ENCODE measurements around the gene MRPL48. TPM values are rescaled to one million over a fixed set of nuclear protein-coding genes. Genes with fewer than 3 reads are reported as not detected.

The MRPL48 gene
- total and polyA plus RNA-seq, 2 donors (not counting 1 experiment from before 2014, with no cell fraction given): 19.1 to 28.3 TPM

GRCh38 chr11:73812234-73812633 is 24.6 kb downstream of the MRPL48 start:
- no peak overlapping the region for H3K27ac ChIP-seq (ENCODE audit: low read length in 2 of 2)
- no peak overlapping the region for H3K4me3 Mint-ChIP-seq
- ChIA-PET POLR2A (no interaction called here), CTCF (no interaction called here)
- DNase-seq (no peak), ATAC-seq (ENCODE audit: low read depth) (no peak)
- H3K36me3 ChIP-seq (replicated peaks in 1 of 2; ENCODE audit: control extremely low read depth in 1 of 2, control insufficient read depth in 1 of 2, extremely low read depth in 1 of 2, insufficient read depth in 2 of 2, low read length in 1 of 2): peaks cover 3 to 10% of the 10 kb centered on the region in 2 experiments
- H3K9me3 ChIP-seq (ENCODE audit: control extremely low read depth in 1 of 3, control insufficient read depth in 2 of 3, insufficient read depth in 1 of 3, low read length in 2 of 3): no peaks in the 10 kb centered on the region
- intact Hi-C loops (cut with micrococcal nuclease): no loop called here
- H3K4me1 Mint-ChIP-seq: no peaks in the 10 kb centered on the region
- H4K20me1 ChIP-seq (ENCODE audit: control insufficient read depth, insufficient read depth, low read length, poor library complexity, severe bottlenecking): no peaks in the 10 kb centered on the region
- H3K9me3 Mint-ChIP-seq (ENCODE audit: insufficient read depth): no peaks in the 10 kb centered on the region
- H3K9ac ChIP-seq (ENCODE audit: low read length): no peak overlapping the region
- H3K27me3 ChIP-seq (replicated peaks in 1 of 4; ENCODE audit: control extremely low read depth in 1 of 4, control insufficient read depth in 3 of 4, insufficient read depth in 4 of 4, low read length in 3 of 4): no peaks in the 10 kb centered on the region
- H3K27me3 Mint-ChIP-seq: no peaks in the 10 kb centered on the region
- 100% methylated on average over 1 of the region's 3 CpGs for WGBS (ENCODE audit: insufficient coverage)
- H3K27ac Mint-ChIP-seq: no peak overlapping the region
- no peak overlapping the region for H3K4me2 ChIP-seq (replicated peaks; ENCODE audit: low read depth, low read length, poor library complexity, severe bottlenecking)
- TF ChIP-seq EZH2 (IDR thresholded peaks at IDR 0.05; ENCODE audit: borderline replicate concordance, insufficient read depth, low read depth, low read length, poor library complexity, severe bottlenecking) (no peak), CTCF (IDR thresholded peaks at IDR 0.05) (no peak)
- H3K4me1 ChIP-seq (ENCODE audit: control insufficient read depth in 2 of 2, insufficient read depth in 2 of 2, low read length in 2 of 2): no peaks in the 10 kb centered on the region
- H3K4me3 ChIP-seq (ENCODE audit: control extremely low read depth in 1 of 5, extremely low read depth in 1 of 5, insufficient read depth in 1 of 5, low read depth in 2 of 5, low read length in 4 of 5): no peak overlapping the region
- H2AFZ ChIP-seq (ENCODE audit: insufficient read depth, low read depth, low read length, poor library complexity, severe bottlenecking): no peak overlapping the region
- H3K79me2 ChIP-seq (ENCODE audit: control insufficient read depth, insufficient read depth, low read length): peaks cover 10% of the 10 kb centered on the region

- no peak for ATAC-seq (ENCODE audit: low read depth)
- Mint-ChIP-seq H3K9me3 (ENCODE audit: insufficient read depth) (no peaks in the 10 kb centered on the region), H3K4me1 (no peaks in the 10 kb centered on the region), H3K27me3 (no peaks in the 10 kb centered on the region), H3K27ac (no peak overlapping the region), H3K4me3 (no peak overlapping the region)
- CTCF ChIA-PET: no interaction called here
- intact Hi-C loops (cut with micrococcal nuclease): no loop called here
- no peak for DNase-seq
- Histone ChIP-seq H3K9me3 (ENCODE audit: control extremely low read depth in 1 of 3, control insufficient read depth in 2 of 3, insufficient read depth in 1 of 3, low read length in 2 of 3) (no peaks in the 10 kb centered on the region), H3K27me3 (replicated peaks in 1 of 4; ENCODE audit: control extremely low read depth in 1 of 4, control insufficient read depth in 3 of 4, insufficient read depth in 4 of 4, low read length in 3 of 4) (no peaks in the 10 kb centered on the region), H3K4me1 (ENCODE audit: control insufficient read depth in 2 of 2, insufficient read depth in 2 of 2, low read length in 2 of 2) (no peaks in the 10 kb centered on the region), H2AFZ (ENCODE audit: insufficient read depth, low read depth, low read length, poor library complexity, severe bottlenecking) (no peak overlapping the region), H3K4me2 (replicated peaks; ENCODE audit: low read depth, low read length, poor library complexity, severe bottlenecking) (no peak overlapping the region), H3K4me3 (ENCODE audit: control extremely low read depth in 1 of 5, extremely low read depth in 1 of 5, insufficient read depth in 1 of 5, low read depth in 2 of 5, low read length in 4 of 5) (no peak overlapping the region), H3K36me3 (replicated peaks in 1 of 2; ENCODE audit: control extremely low read depth in 1 of 2, control insufficient read depth in 1 of 2, extremely low read depth in 1 of 2, insufficient read depth in 2 of 2, low read length in 1 of 2) (peaks cover 0 to 1% of the 10 kb centered on the region in 2 experiments), H3K79me2 (ENCODE audit: control insufficient read depth, insufficient read depth, low read length) (no peaks in the 10 kb centered on the region), H3K27ac (ENCODE audit: low read length in 2 of 2) (no peak overlapping the region), H3K9ac (ENCODE audit: low read length) (no peak overlapping the region), H4K20me1 (ENCODE audit: control insufficient read depth, insufficient read depth, low read length, poor library complexity, severe bottlenecking) (no peaks in the 10 kb centered on the region)
- WGBS (ENCODE audit: insufficient coverage): 93% methylated on average over 3 of the region's 8 CpGs
- TF ChIP-seq EZH2 (IDR thresholded peaks at IDR 0.05; ENCODE audit: borderline replicate concordance, insufficient read depth, low read depth, low read length, poor library complexity, severe bottlenecking): no peak
- TF ChIP-seq CTCF (IDR thresholded peaks at IDR 0.05): no peak
- POLR2A ChIA-PET: interaction anchor here (0.7 kb wide), 1 partner anchor 1084 kb away, joined by 3 read pairs; no protein-coding TSS in a partner anchor
These were observed 27.1 kb downstream of the MRPL48 start for GRCh38 chr11:73814812-73815211.
